Activated naive CD4-positive, alpha-beta T cell treated with anti-CD3 and anti-CD28 coated beads, Interleukin-2, amount 50 U/mL, for 24 hours (primary cell): ENCODE data around the gene VMP1.
A peak's percentile ranks its signal among the peaks of the same experiment; 100 is the strongest.
"Not testable (repeated sequence)": the region's sequence is repeated elsewhere in the genome, so short reads cannot be mapped to it uniquely, and the experiment has no call there.

ENCODE experiments used
- H3K27ac Mint-ChIP-seq: one replicate; pipeline ENCODE4 v1.8.0; 2021; ENCODE audit warnings: mild to moderate bottlenecking, mixed read lengths
- H3K27me3 Mint-ChIP-seq: one replicate; pipeline ENCODE4 v1.8.0; 2021; ENCODE audit warnings: mixed read lengths
- H3K36me3 Mint-ChIP-seq: one replicate; pipeline ENCODE4 v1.8.0; 2021; ENCODE audit warnings: mixed read lengths
- H3K4me1 Mint-ChIP-seq: one replicate; pipeline ENCODE4 v1.8.0; 2021; ENCODE audit warnings: mixed read lengths
- H3K4me3 Mint-ChIP-seq: one replicate; pipeline ENCODE4 v1.8.0; 2021; ENCODE audit warnings: mild to moderate bottlenecking, mixed read lengths
- H3K9me3 Mint-ChIP-seq: one replicate; pipeline ENCODE4 v1.8.0; 2021; ENCODE audit warnings: mixed read lengths

VMP1 gene

DNA sequence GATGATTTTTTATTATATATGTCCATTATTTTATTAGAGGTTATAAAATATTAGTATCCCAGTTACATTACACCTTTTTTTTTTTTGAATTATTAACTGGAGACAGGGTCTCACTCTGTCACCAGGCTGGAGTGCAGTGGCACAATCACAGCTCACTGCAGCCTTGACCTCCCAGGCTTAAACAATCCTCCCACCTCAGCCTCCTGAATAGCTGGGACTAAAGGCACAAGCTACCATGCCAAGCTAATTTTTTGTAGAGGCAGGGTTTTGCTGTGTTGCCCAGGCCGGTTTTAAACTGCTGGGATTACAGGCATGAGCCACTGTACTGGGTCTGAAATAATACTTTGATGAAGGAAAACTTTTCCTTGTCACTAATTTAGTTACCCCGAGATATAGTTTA is 63.6 kb downstream of the VMP1 start:
- Mint-ChIP-seq H3K4me1 (peaks cover 22% of the 10 kb centered on the region), H3K9me3 (no peaks in the 10 kb centered on the region), H3K36me3 (peaks cover 15% of the 10 kb centered on the region), H3K27ac (no peak overlapping the region), H3K27me3 (no peaks in the 10 kb centered on the region), H3K4me3 (no peak overlapping the region)

DNA sequence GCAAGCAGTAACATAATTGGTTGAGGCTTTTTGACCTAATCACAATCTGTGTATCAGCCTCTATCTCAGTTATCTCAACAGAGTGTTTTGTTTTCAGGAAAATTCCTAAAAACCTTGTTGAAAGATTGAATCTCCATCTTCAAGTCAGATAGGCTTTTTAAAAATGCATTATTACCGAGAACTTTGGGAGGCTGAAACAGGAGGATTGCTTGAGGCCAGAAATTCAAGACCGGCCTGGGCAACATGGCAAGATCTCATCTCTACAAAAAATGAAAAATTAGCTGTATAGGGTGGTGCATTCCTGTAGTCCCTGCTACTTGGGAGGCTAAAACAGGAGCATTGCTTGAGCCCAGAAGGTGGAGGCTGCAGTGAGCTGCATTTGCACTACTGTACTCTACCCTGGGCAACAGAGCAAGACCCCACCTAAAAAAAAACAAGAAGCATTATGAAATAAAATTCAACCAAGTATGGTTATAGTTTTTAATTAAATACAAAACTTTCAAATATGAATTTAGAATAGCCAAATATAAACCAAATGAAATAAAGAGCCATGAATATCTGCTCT is 68.4 kb downstream of the VMP1 start:
- Mint-ChIP-seq H3K4me3 (no peak overlapping the region), H3K9me3 (no peaks in the 10 kb centered on the region), H3K27ac (no peak overlapping the region), H3K4me1 (peaks cover 32% of the 10 kb centered on the region), H3K36me3 (peaks cover 29% of the 10 kb centered on the region), H3K27me3 (no peaks in the 10 kb centered on the region)

DNA sequence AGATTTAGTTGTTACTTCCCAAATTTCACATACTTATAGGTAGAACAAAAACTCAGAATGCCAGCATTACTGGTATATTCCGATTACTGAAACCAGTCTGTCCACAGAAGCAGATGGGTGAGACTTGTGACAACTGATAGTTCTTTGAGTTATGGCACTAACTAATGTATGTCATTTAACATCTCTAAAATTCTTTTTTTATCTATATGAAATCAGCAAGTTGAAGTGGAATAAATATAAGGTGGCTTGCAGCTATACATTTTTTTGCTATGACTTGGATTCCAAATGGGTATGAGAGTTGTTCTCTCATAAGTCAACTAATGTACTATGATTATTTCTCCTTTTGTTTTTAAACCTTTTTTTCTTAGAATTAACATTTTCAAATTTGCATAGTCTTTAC is 69.1 kb downstream of the VMP1 start:
- Mint-ChIP-seq H3K27me3 (no peaks in the 10 kb centered on the region), H3K27ac (peak overlapping the region; percentile 89)

DNA sequence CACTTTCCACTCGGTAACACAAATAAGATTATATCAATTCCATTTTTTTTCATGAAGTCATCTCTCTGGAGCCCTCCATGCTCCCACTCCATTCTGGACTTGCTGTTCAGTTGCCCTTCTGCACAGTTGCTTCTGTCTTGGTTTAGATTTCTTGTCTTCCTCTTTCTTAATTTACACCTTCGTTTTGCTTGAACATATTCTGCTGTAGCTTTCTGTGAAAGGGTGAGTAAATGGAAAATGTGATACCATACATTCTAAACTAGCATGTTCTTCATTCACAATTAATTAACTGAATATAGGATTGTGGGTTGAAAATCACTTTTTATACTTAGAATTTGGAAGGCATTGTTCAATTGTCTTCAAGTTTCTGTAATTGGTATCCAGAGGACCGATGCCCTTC is 69.6 kb downstream of the VMP1 start:
- peak overlapping the region; percentile 89 for H3K27ac Mint-ChIP-seq
- peaks cover 33% of the 10 kb centered on the region for H3K4me1 Mint-ChIP-seq
- no peaks in the 10 kb centered on the region for H3K27me3 Mint-ChIP-seq
- H3K9me3 Mint-ChIP-seq = no peaks in the 10 kb centered on the region
- peak overlapping the region; percentile 15 for H3K4me3 Mint-ChIP-seq
- H3K36me3 Mint-ChIP-seq = peaks cover 30% of the 10 kb centered on the region

More for the DNA sequence above, 69.1 kb downstream of the VMP1 start:
- H3K4me1 Mint-ChIP-seq = peaks cover 33% of the 10 kb centered on the region
- H3K4me3 Mint-ChIP-seq = no peak overlapping the region
- H3K9me3 Mint-ChIP-seq = no peaks in the 10 kb centered on the region
- H3K36me3 Mint-ChIP-seq = peaks cover 30% of the 10 kb centered on the region

DNA sequence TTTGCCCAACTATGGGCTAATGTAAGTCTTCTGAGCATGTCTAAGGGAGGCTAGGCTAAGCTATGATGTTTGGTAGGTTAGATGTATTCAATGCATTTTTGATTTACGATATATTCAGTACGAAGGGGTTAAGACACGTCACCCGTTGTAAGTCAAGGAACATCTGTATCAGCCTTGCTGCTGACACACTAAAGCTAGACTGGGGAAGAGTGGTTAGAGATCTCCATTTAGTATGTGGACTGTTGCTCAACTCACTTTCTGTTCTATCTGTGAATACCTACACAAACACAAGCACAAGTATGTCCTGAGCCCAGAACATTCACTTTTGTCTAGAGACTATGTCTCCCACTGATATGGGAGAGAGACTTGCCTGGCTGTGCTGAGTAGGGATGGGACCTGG is 71.5 kb downstream of the VMP1 start:
- Mint-ChIP-seq H3K27ac (peak overlapping the region; percentile 94), H3K27me3 (no peaks in the 10 kb centered on the region), H3K9me3 (no peaks in the 10 kb centered on the region), H3K36me3 (peaks cover 28% of the 10 kb centered on the region), H3K4me1 (peaks cover 51% of the 10 kb centered on the region), H3K4me3 (peak overlapping the region; percentile 40)

DNA sequence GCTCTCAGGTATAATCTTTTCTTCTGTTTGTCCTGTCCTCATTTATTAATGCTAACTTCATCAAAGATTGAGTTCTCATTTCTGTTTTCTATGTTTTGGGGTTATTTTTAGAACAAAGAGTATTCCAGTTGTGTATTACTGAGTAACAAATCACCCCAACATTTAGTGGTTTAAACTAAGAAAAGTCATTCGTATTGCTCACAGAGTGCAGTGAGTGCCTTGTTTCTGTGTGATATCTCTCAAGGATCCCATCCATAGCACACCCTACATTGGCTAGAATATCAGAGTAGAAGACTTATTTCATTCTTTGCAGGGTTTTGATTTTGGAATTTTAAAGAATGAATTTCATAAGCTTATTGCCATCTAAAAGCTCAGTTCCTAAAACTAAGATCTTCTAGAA is 72.1 kb downstream of the VMP1 start:
- Mint-ChIP-seq H3K4me3 (no peak overlapping the region), H3K9me3 (no peaks in the 10 kb centered on the region), H3K4me1 (peaks cover 56% of the 10 kb centered on the region)

DNA sequence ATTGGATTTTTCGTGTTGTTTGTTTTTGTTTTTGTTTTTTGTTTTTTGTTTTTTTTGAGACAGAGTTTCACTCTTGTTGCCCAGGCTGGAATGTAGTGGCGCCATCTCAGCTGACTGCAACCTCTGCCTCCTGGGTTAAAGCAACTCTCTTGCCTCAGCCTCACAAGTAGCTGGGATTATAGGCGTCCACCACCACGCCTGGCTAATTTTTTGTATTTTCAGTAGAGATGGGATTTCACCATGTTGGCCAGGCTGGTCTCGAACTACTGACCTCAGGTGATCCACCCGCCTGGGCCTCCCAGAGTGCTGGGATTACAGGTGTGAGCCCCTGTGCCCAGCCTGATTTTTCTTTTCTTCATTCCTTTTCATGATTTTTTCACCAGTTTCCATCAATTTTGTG is 73.1 kb downstream of the VMP1 start:
- not testable (repeated sequence) for H3K4me3 Mint-ChIP-seq, H3K9me3 Mint-ChIP-seq, H3K27me3 Mint-ChIP-seq
- H3K27ac Mint-ChIP-seq = peak overlapping the region; percentile 46
- peaks cover 63% of the 10 kb centered on the region for H3K4me1 Mint-ChIP-seq
- peaks cover 26% of the 10 kb centered on the region for H3K36me3 Mint-ChIP-seq

More for the DNA sequence above, 72.1 kb downstream of the VMP1 start:
- Mint-ChIP-seq H3K27me3 (no peaks in the 10 kb centered on the region), H3K27ac (peak overlapping the region; percentile 94), H3K36me3 (peaks cover 28% of the 10 kb centered on the region)

DNA sequence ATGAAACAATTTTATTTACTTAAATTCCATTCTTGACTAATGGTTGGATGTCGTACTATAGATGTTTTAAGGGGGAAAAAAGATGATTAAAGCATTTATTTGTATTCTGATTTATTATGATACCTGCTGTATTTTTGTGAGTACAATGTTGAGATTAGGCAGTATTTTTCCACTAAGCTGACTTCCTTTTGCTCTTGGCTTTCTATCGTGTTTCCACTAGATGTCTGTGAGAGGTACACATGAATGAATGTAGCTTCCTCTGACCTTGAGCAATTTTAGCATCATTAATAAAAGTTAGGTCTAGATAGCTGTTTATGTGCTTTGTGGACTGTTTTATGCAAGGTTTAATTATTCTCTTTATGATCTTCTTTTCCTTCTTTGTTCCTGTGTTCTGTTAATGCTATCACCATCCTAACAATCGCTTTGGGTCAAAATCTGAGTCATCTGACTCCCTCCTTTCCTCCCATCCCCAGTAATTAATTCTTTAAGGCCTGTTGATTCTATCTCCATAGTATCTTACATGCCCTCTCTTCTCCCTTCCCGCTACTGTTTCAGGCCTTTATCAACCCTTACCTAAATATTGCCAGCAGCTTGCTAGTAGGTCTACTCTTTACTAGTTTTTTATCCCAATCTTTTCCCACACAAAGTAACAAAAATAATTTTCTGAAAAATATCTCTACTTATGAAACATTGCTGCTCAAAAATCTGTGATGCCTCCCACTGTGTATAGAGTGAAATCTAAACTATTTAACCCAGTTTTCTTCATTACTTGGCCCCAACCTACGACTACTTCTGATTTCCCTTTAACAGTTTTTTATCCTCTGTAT is 76.0 kb downstream of the VMP1 start:
- Mint-ChIP-seq H3K27me3 (no peaks in the 10 kb centered on the region), H3K4me1 (peaks cover 64% of the 10 kb centered on the region), H3K27ac (peak overlapping the region; percentile 99), H3K4me3 (peak overlapping the region; percentile 89), H3K36me3 (peaks cover 11% of the 10 kb centered on the region), H3K9me3 (no peaks in the 10 kb centered on the region)

DNA sequence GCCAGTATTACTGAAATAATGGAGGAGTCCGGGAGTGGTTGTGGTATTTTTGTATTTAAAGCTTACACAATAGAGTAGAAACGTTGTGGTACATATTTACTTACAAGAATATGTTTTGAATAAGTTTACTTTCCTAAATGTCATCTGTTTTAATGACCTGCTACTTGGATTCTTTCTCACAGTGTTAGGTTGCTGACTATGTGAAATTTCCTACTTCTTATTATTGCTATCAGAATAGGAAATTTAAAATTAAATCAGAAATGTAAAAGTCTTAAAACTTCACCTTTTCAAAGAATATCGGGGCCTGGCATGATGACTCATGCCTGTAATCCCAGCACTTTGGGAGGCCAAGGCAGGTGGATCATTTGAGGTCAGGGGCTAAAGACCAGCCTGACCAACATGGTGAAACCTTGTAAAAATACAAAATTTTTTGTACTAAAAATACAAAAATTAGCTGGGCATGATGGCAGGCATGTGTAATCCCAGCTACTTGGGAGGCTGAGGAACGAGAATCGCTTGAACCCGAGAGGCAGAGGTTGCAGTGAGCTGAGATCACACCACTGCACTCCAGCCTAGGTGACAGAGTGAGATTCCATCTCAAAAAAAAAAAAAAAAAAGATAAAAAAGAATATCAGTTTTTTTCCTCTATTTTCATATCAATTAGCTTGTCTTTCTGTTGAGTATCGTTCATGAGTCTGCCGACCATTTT is 77.8 kb downstream of the VMP1 start:
- Mint-ChIP-seq H3K9me3 (no peaks in the 10 kb centered on the region), H3K4me1 (peaks cover 51% of the 10 kb centered on the region), H3K4me3 (peak overlapping the region; percentile 52), H3K27me3 (no peaks in the 10 kb centered on the region), H3K36me3 (peaks cover 2% of the 10 kb centered on the region), H3K27ac (peak overlapping the region; percentile 85)

DNA sequence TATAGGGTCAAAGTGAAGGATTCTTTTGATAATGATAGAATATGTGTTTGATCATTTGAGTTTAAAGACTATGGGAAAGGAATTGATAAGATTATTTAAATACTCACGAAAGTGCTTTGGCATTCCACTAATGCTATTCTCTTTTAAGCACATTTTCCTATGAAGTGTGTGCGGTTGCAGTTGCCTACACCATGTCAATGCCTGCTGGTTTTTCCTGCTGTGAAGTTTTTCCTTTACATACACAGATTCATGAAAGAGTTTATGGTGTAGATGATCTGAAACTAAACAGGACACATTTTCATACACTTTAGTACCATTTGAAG is 78.7 kb downstream of the VMP1 start:
- Mint-ChIP-seq H3K27me3 (no peaks in the 10 kb centered on the region), H3K4me3 (peak overlapping the region; percentile 88), H3K36me3 (peaks cover 2% of the 10 kb centered on the region), H3K9me3 (no peaks in the 10 kb centered on the region), H3K4me1 (peaks cover 50% of the 10 kb centered on the region), H3K27ac (peak overlapping the region; percentile 99)

DNA sequence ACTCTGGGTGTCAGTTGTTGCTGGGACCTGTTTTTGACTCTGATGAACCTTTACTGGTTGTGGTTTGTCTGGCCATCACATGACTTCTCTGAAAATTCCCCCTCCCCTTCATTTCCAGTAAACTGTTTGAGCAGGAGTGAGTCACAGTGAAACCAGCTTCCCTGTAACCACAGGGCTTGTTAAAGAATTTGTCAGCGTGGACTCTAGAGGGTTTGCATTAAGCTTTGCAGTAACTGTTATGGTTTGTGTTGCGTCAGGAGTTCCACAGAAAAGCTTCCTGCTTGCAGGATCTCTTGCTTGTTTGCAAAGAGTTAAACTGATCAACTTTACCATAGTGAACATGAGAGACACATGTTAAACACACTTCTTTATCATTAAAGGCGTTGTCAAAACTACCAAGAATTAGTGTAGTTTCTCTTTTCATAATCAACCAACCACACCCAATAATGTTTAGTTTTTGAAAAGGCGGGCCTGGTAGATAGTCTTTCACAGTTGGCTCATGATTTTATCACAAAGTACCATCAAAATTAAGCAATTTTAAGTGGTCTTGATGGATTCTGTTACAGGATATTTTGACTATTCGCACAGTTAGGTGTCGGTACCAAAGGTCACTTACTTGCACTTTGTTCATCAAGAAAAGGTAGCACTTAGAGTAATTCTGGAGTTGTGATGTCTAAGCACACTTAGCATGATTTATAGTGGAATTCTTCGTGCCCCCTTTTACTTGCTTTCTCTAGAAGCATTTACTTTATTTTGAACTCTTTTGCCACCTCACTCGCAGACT is 79.3 kb downstream of the VMP1 start:
- peaks cover 4% of the 10 kb centered on the region for H3K36me3 Mint-ChIP-seq
- peak overlapping the region; percentile 99 for H3K27ac Mint-ChIP-seq
- no peaks in the 10 kb centered on the region for H3K27me3 Mint-ChIP-seq
- peak overlapping the region; percentile 88 for H3K4me3 Mint-ChIP-seq
- peaks cover 52% of the 10 kb centered on the region for H3K4me1 Mint-ChIP-seq
- H3K9me3 Mint-ChIP-seq = no peaks in the 10 kb centered on the region

DNA sequence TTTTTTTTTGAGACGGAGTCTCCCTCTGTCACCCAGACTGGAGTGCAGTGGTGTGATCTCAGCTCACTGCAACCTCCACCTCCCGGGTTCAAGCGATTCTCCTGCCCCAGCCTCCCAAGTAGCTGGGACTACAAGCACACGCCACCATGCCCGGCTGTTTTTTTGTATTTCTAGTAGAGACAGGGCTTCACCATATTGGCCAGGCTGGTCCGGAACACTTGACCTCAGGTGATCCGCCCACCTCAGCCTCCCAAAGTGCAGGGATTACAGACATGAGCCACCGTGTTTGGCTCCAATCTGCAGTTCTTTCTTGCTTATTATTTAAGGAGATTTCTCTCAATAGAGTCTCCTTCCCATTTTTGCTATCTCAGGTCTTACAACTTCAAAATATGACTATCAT is 82.4 kb downstream of the VMP1 start:
- Mint-ChIP-seq H3K27ac (peak overlapping the region; percentile 83), H3K36me3 (peaks cover 10% of the 10 kb centered on the region), H3K4me1 (peaks cover 30% of the 10 kb centered on the region)
- H3K27me3 Mint-ChIP-seq, H3K9me3 Mint-ChIP-seq, H3K4me3 Mint-ChIP-seq: not testable (repeated sequence)

DNA sequence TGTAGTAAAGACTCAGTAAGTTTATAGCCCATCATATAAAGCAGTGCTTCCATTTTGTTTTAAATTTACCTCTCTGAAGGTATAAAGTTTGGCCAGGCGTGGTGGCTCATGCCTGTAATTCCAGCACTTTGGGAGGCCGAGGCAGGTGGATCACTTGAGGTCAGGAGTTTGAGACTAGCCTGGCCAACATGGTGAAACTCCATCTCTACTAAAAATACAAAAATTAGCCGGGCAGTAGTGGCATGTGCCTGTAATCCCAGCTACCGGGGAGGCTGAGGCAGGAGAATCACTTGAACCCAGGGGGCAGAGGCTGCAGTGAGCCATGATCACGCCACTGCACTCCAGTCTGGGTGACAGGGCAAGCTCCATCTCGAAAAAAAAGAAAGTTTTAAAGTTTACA is 83.0 kb downstream of the VMP1 start:
- Mint-ChIP-seq H3K4me1 (peaks cover 25% of the 10 kb centered on the region), H3K36me3 (peaks cover 12% of the 10 kb centered on the region), H3K27ac (peak overlapping the region; percentile 42)
- not testable (repeated sequence) for H3K27me3 Mint-ChIP-seq, H3K9me3 Mint-ChIP-seq, H3K4me3 Mint-ChIP-seq

DNA sequence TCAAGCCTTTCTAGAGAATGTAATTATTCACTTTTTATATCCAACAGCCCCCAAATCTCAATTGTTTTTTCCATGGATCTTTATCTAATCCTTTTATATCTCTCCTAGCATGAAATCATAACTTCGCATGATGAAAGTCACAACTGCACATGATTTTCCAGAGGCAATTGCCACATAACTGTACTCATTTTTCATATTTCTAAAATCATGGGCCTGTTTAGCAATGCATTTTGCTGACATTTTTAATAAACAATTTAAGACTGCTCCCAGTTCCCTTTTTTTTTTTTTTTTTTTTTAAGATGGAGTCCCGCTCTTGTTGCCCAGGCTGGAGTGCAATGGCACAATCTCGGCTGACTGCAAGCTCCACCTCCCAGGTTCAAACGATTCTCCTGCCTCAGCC is 83.5 kb downstream of the VMP1 start:
- Mint-ChIP-seq H3K9me3 (no peaks in the 10 kb centered on the region), H3K4me1 (peaks cover 25% of the 10 kb centered on the region), H3K36me3 (peaks cover 13% of the 10 kb centered on the region), H3K27ac (peak overlapping the region; percentile 42), H3K27me3 (no peaks in the 10 kb centered on the region), H3K4me3 (no peak overlapping the region)

DNA sequence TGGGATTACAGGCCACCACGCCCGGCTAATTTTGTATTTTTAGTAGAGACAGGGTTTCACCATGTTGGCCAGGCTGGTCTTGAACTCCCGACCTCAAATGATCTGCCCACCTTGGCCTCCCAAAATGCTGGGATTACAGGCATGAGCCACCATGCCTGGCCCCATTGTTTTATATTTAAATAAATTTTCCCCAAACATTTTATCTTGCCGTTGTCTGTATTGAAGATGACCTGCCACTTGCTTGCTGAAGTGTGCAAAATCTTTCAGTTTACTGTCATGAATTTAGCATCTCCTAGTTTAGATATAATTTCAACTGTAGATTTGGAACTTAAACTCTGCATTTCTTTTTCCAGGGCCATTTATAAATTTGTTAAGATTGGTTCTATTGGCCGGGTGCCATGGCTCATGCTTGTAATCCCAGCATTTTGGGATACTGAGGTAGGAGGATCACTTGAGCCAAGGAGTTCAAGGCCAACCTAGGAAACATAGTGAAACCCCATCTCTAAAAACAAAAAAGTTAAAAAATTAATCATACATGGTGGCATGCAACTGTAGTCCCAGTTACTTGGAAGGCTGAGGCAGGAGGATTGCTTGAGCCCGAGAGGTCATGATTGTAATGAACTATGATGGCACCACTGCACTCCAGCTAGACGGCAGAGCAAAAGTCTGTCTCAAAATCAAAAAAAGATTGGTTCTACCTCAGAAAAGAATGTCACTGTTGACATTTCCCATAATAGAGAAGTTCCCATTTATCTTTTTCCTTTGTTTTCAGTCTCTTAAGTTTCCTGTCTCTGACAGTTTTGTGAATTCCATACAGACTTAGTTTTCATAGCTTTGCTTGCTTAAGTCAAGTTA is 84.4 kb downstream of the VMP1 start:
- peaks cover 16% of the 10 kb centered on the region for H3K36me3 Mint-ChIP-seq
- H3K4me1 Mint-ChIP-seq = peaks cover 28% of the 10 kb centered on the region
- H3K27me3 Mint-ChIP-seq = no peaks in the 10 kb centered on the region
- H3K4me3 Mint-ChIP-seq = no peak overlapping the region
- H3K27ac Mint-ChIP-seq = peak overlapping the region; percentile 41
- no peaks in the 10 kb centered on the region for H3K9me3 Mint-ChIP-seq
